Mesenchymal stem cell (in vitro differentiated cells and primary cell): ENCODE data around the gene SEL1L2.

Source experiments
- DNase-seq: peaks from one replicate; pipeline ENCODE4 v3.0.0-alpha.2; 2013
- H2AFZ ChIP-seq: one replicate; pipeline ENCODE4 v1.6.1; 2013; ENCODE audit warnings: low read depth, mild to moderate bottlenecking, control low read depth, inconsistent platforms, low read length, moderate library complexity
- H2AK5ac ChIP-seq: 2 replicates; pipeline ENCODE4 v1.6.1; 2013; ENCODE audit warnings: low read length, moderate library complexity, mild to moderate bottlenecking, inconsistent platforms; ENCODE audit not compliant: severe bottlenecking
- H2BK120ac ChIP-seq: one replicate; pipeline ENCODE4 v1.6.1; 2013; ENCODE audit warnings: low read depth, mild to moderate bottlenecking, inconsistent platforms, low read length, moderate library complexity
- H2BK12ac ChIP-seq, 2 experiments: one replicate each; pipeline ENCODE4 v1.6.1; 2013; ENCODE audit warnings: inconsistent platforms in 2 of 2, low read length in 2 of 2, mild to moderate bottlenecking in 2 of 2, moderate library complexity in 2 of 2, control low read depth in 1 of 2
- H2BK15ac ChIP-seq: one replicate; pipeline ENCODE4 v1.6.1; 2013; ENCODE audit warnings: mild to moderate bottlenecking, low read depth, inconsistent platforms; ENCODE audit not compliant: poor library complexity, severe bottlenecking
- H2BK5ac ChIP-seq: 2 replicates; pipeline ENCODE4 v1.6.1; 2013; ENCODE audit warnings: low read depth, mild to moderate bottlenecking, low read length, control low read depth, inconsistent platforms; ENCODE audit not compliant: poor library complexity, severe bottlenecking
- H3K14ac ChIP-seq, 2 experiments: one replicate each; pipeline ENCODE4 v1.6.1; 2013; ENCODE audit warnings: inconsistent platforms in 2 of 2, low read length in 2 of 2, control low read depth in 1 of 2, mild to moderate bottlenecking in 1 of 2, moderate library complexity in 1 of 2
- H3K18ac ChIP-seq, 2 experiments: one replicate each; pipeline ENCODE4 v1.6.1; 2013; ENCODE audit warnings: inconsistent platforms in 2 of 2, low read length in 2 of 2, control low read depth in 1 of 2, low read depth in 1 of 2, mild to moderate bottlenecking in 1 of 2
- H3K23ac ChIP-seq, 2 experiments: one replicate each; pipeline ENCODE4 v1.6.1; 2013; ENCODE audit warnings: inconsistent platforms in 2 of 2, low read length in 2 of 2, mild to moderate bottlenecking in 2 of 2, moderate library complexity in 2 of 2, control low read depth in 1 of 2
- H3K27ac ChIP-seq: 2 replicates; pipeline ENCODE4 v1.5.1; 2013; ENCODE audit warnings: mild to moderate bottlenecking, moderate library complexity, low read length, control low read depth, inconsistent platforms; ENCODE audit not compliant: poor library complexity, severe bottlenecking
- H3K27me3 ChIP-seq, 2 experiments: 2 replicates each; pipeline versions ENCODE4 v1.6.1 to v1.7.0; 2013; ENCODE audit warnings: low read length in 2 of 2, mild to moderate bottlenecking in 2 of 2, moderate library complexity in 2 of 2, control low read depth in 1 of 2, inconsistent platforms in 1 of 2; ENCODE audit not compliant: control insufficient read depth in 1 of 2, insufficient read depth in 1 of 2
- H3K36me3 ChIP-seq, 2 experiments: 2 replicates each; pipeline versions ENCODE4 v1.6.1 to v1.7.0; 2013; ENCODE audit warnings: low read length in 2 of 2, control low read depth in 1 of 2, inconsistent platforms in 1 of 2, low read depth in 1 of 2, mild to moderate bottlenecking in 1 of 2; ENCODE audit not compliant: insufficient read depth in 2 of 2, control insufficient read depth in 1 of 2
- H3K4ac ChIP-seq, 2 experiments: one replicate each; pipeline ENCODE4 v1.6.1; 2013; ENCODE audit warnings: inconsistent platforms in 2 of 2, low read length in 2 of 2, mild to moderate bottlenecking in 2 of 2, moderate library complexity in 2 of 2, control low read depth in 1 of 2, low read depth in 1 of 2
- H3K4me1 ChIP-seq: 2 replicates; pipeline ENCODE4 v1.6.1; 2013; ENCODE audit warnings: low read depth, low read length, control low read depth; ENCODE audit not compliant: control insufficient read depth, insufficient read depth
- H3K4me2 ChIP-seq: 2 replicates; pipeline ENCODE4 v1.6.1; 2013; ENCODE audit warnings: low read length, mild to moderate bottlenecking, inconsistent platforms; ENCODE audit not compliant: poor library complexity, severe bottlenecking
- H3K4me3 ChIP-seq, 2 experiments: 2 replicates each; pipeline versions ENCODE4 v1.5.1 to v1.7.0; 2013; ENCODE audit warnings: low read length in 2 of 2, mild to moderate bottlenecking in 2 of 2, control low read depth in 1 of 2, low read depth in 1 of 2; ENCODE audit not compliant: insufficient read depth in 1 of 2
- H3K79me1 ChIP-seq: replicated peaks from 2 replicates; pipeline ENCODE4 v1.6.1; 2013; ENCODE audit warnings: mild to moderate bottlenecking, control low read depth, low read length, inconsistent platforms; ENCODE audit not compliant: poor library complexity, severe bottlenecking
- H3K9ac ChIP-seq: 2 replicates; pipeline ENCODE4 v1.7.0; 2013; ENCODE audit warnings: mild to moderate bottlenecking, low read length, moderate library complexity
- H3K9me3 ChIP-seq: 2 replicates; pipeline ENCODE4 v1.7.0; 2013; ENCODE audit warnings: mild to moderate bottlenecking, low read length; ENCODE audit not compliant: control insufficient read depth
- H4K8ac ChIP-seq: one replicate; pipeline ENCODE4 v1.6.1; 2013; ENCODE audit warnings: inconsistent platforms, mild to moderate bottlenecking, low read length, moderate library complexity
- H4K91ac ChIP-seq: one replicate; pipeline ENCODE4 v1.6.1; 2013; ENCODE audit warnings: mild to moderate bottlenecking, low read length, inconsistent platforms
- WGBS: methylation state at CpG from one replicate; pipeline ENCODE4 v1.1.7; 2013; ENCODE audit warnings: mixed read lengths; 5-methylcytosine and 5-hydroxymethylcytosine counted together

SEL1L2 gene

GRCh38 chr20:13822459-13822858 lies 168.0 kb downstream of the SEL1L2 start:
- Histone ChIP-seq H2BK12ac (no peak overlapping the region), H2BK5ac (no peak overlapping the region), H3K4me2 (no peak overlapping the region)

GRCh38 chr20:13821876-13822275 lies 168.5 kb downstream of the SEL1L2 start:
- H3K79me1 ChIP-seq, result no peaks in the 10 kb centered on the region

More at GRCh38 chr20:13822459-13822858, 168.0 kb downstream of the SEL1L2 start:
- no peak overlapping the region for H3K27ac ChIP-seq
- H3K36me3 ChIP-seq, result peaks cover 3 to 13% of the 10 kb centered on the region in 2 experiments
- no peak overlapping the region for H2BK120ac ChIP-seq
- no peak overlapping the region for H3K14ac ChIP-seq
- no peak overlapping the region for H2BK15ac ChIP-seq
- H3K23ac ChIP-seq, result no peak overlapping the region
- no peak for DNase-seq
- H2AK5ac ChIP-seq, result no peak overlapping the region
- H3K79me1 ChIP-seq, result no peaks in the 10 kb centered on the region
- H3K4me1 ChIP-seq, result no peaks in the 10 kb centered on the region
- no peak overlapping the region for H3K4me3 ChIP-seq
- H3K4ac ChIP-seq, result no peak overlapping the region
- H3K18ac ChIP-seq, result no peak overlapping the region
- no peak overlapping the region for H2AFZ ChIP-seq
- peaks cover 4% of the 10 kb centered on the region for H3K9me3 ChIP-seq
- H3K9ac ChIP-seq, result peak overlapping the region; percentile 36
- WGBS, result 61% methylated on average over 2 of the region's 2 CpGs
- no peaks in the 10 kb centered on the region for H3K27me3 ChIP-seq
- no peak overlapping the region for H4K8ac ChIP-seq
- no peak overlapping the region for H4K91ac ChIP-seq

GRCh38 chr20:13819885-13820645 lies 170.3 kb downstream of the SEL1L2 start:
- H3K36me3 ChIP-seq, result peaks cover 7 to 37% of the 10 kb centered on the region in 2 experiments
- H3K4me1 ChIP-seq, result peaks cover 2% of the 10 kb centered on the region
- no peak overlapping the region for H3K4me3 ChIP-seq
- no peak overlapping the region for H2BK120ac ChIP-seq
- no peak overlapping the region for H4K91ac ChIP-seq
- peak; percentile 54 for DNase-seq
- no peak overlapping the region for H3K23ac ChIP-seq
- 61% methylated on average over 5 of the region's 5 CpGs for WGBS
- no peak overlapping the region for H2AFZ ChIP-seq
- H3K14ac ChIP-seq, result no peak overlapping the region
- H3K4ac ChIP-seq, result no peak overlapping the region
- H2AK5ac ChIP-seq, result no peak overlapping the region
- no peak overlapping the region for H3K9ac ChIP-seq
- H3K27ac ChIP-seq, result no peak overlapping the region
- H3K18ac ChIP-seq, result no peak overlapping the region
- H2BK12ac ChIP-seq, result no peak overlapping the region
- H2BK5ac ChIP-seq, result no peak overlapping the region
- no peak overlapping the region for H2BK15ac ChIP-seq
- H3K4me2 ChIP-seq, result no peak overlapping the region
- peaks cover 4% of the 10 kb centered on the region for H3K9me3 ChIP-seq
- H3K79me1 ChIP-seq, result no peaks in the 10 kb centered on the region
- no peaks in the 10 kb centered on the region for H3K27me3 ChIP-seq
- no peak overlapping the region for H4K8ac ChIP-seq

More at GRCh38 chr20:13821876-13822275, 168.5 kb downstream of the SEL1L2 start:
- Histone ChIP-seq H2BK12ac (no peak overlapping the region), H3K18ac (no peak overlapping the region), H3K4me3 (no peak overlapping the region), H3K27ac (no peak overlapping the region), H3K4me2 (no peak overlapping the region), H2AFZ (no peak overlapping the region), H2BK120ac (no peak overlapping the region), H4K91ac (no peak overlapping the region), H3K14ac (no peak overlapping the region), H3K4ac (no peak overlapping the region), H3K9me3 (peaks cover 4% of the 10 kb centered on the region), H3K36me3 (peaks cover 3 to 19% of the 10 kb centered on the region in 2 experiments), H2BK5ac (no peak overlapping the region), H3K9ac (peak overlapping the region; percentile 36), H2BK15ac (no peak overlapping the region), H4K8ac (no peak overlapping the region), H2AK5ac (no peak overlapping the region), H3K27me3 (no peaks in the 10 kb centered on the region), H3K23ac (no peak overlapping the region), H3K4me1 (no peaks in the 10 kb centered on the region)
- DNase-seq, result peak; percentile 8
- WGBS, result 93% methylated on average over 7 of the region's 7 CpGs

GRCh38 chr20:13817342-13817741 lies 173.1 kb downstream of the SEL1L2 start:
- Histone ChIP-seq H2AK5ac (no peak overlapping the region), H2BK15ac (no peak overlapping the region), H3K9ac (no peak overlapping the region), H3K23ac (no peak overlapping the region), H3K4ac (no peak overlapping the region), H3K4me3 (no peak overlapping the region), H3K18ac (no peak overlapping the region), H3K27me3 (no peaks in the 10 kb centered on the region), H3K36me3 (peaks cover 7 to 63% of the 10 kb centered on the region in 2 experiments), H3K79me1 (no peaks in the 10 kb centered on the region), H3K27ac (no peak overlapping the region), H4K91ac (no peak overlapping the region), H3K4me1 (peaks cover 2% of the 10 kb centered on the region), H4K8ac (no peak overlapping the region), H3K4me2 (no peak overlapping the region), H3K9me3 (peaks cover 4% of the 10 kb centered on the region), H2AFZ (no peak overlapping the region), H3K14ac (no peak overlapping the region), H2BK120ac (no peak overlapping the region), H2BK12ac (no peak overlapping the region), H2BK5ac (no peak overlapping the region)
- no peak for DNase-seq
